Thoracic aorta (tissue), 2 donors: ENCODE data around the gene IGF2BP3. TPM values are rescaled to one million over a fixed set of nuclear protein-coding genes. Genes with fewer than 3 reads are reported as not detected.

Experiments
- ATAC-seq: fragments of 150-250 bp; one replicate; pipeline ENCODE4 v1.8.0; 2017; ENCODE audit warnings: low read depth; ENCODE audit not compliant: insufficient number of reproducible peaks, low FRiP score
- DNase-seq: peaks from one replicate; pipeline ENCODE4 v3.0.0-alpha.2; 2020; ENCODE audit warnings: low spot score
- H3K27ac ChIP-seq, 2 donors: fragments of 200-600 bp; sonication (generic); 1 replicate in 1 of 2; 2 replicates in 1 of 2; pipeline ENCODE4 v1.5.1; 2016; ENCODE audit warnings: mild to moderate bottlenecking in 2 of 2, moderate library complexity in 2 of 2
- H3K27me3 ChIP-seq: fragments of 200-600 bp; sonication (generic); replicated peaks from 2 replicates; pipeline ENCODE4 v1.6.0; 2016; ENCODE audit warnings: mild to moderate bottlenecking; ENCODE audit not compliant: insufficient read depth
- H3K36me3 ChIP-seq: fragments of 200-600 bp; sonication (generic); one replicate; pipeline ENCODE4 v1.5.1; 2016
- H3K4me1 ChIP-seq, 2 donors: fragments of 200-600 bp; sonication (generic); 1 replicate in 1 of 2; 2 replicates in 1 of 2; pipeline versions ENCODE4 v1.5.1 to v1.6.0; 2016; ENCODE audit warnings: low read depth in 2 of 2, mild to moderate bottlenecking in 1 of 2; ENCODE audit not compliant: control insufficient read depth in 1 of 2
- H3K4me3 ChIP-seq: fragments of 200-600 bp; sonication (generic); 2 replicates; pipeline ENCODE4 v1.5.1; 2016; ENCODE audit warnings: mild to moderate bottlenecking
- H3K9me3 ChIP-seq: fragments of 200-600 bp; sonication (generic); 2 replicates; pipeline ENCODE4 v1.5.1; 2016
- CTCF ChIP-seq: fragments of 200-600 bp; sonication (generic); IDR thresholded peaks from one replicate; pipeline ENCODE4 v1.5.1; 2019; ENCODE audit warnings: antibody characterized with exemption
- total RNA-seq, 2 donors: library from RNA; depleted of rRNA; stranded (reverse); fragments of >200 nt; gene quantifications; one replicate each; pipeline versions ENCODE4 v1.1.0 to v1.2.3, GENCODE V29; 2016

IGF2BP3 gene
- total RNA-seq, 2 donors from 2014 or later = 0.27 to 8.1 TPM

- no peaks in the 10 kb centered on the region for H3K4me1 ChIP-seq
- no peaks in the 10 kb centered on the region for H3K27me3 ChIP-seq
- H3K9me3 ChIP-seq = no peaks in the 10 kb centered on the region
- H3K36me3 ChIP-seq = no peaks in the 10 kb centered on the region
- no peak overlapping the region for H3K4me3 ChIP-seq
- TF ChIP-seq CTCF = no peak
- DNase-seq (no peak), ATAC-seq (no peak)
- H3K27ac ChIP-seq = no peak overlapping the region
These were observed 15.3 kb downstream of the IGF2BP3 start for GRCh38 chr7:23454881-23455526.

- H3K4me1 ChIP-seq = no peaks in the 10 kb centered on the region
- no peaks in the 10 kb centered on the region for H3K27me3 ChIP-seq
- no peak overlapping the region for H3K27ac ChIP-seq
- DNase-seq (no peak), ATAC-seq (no peak)
- no peaks in the 10 kb centered on the region for H3K36me3 ChIP-seq
- no peak overlapping the region for H3K4me3 ChIP-seq
- no peaks in the 10 kb centered on the region for H3K9me3 ChIP-seq
- no peak for TF ChIP-seq CTCF
These were observed 19.8 kb downstream of the IGF2BP3 start for GRCh38 chr7:23450518-23450917.

GRCh38 chr7:23449941-23450340 lies 20.4 kb downstream of the IGF2BP3 start:
- no peaks in the 10 kb centered on the region for H3K9me3 ChIP-seq
- ATAC-seq (no peak), DNase-seq (no peak)
- H3K4me3 ChIP-seq = no peak overlapping the region
- no peaks in the 10 kb centered on the region for H3K27me3 ChIP-seq
- TF ChIP-seq CTCF = no peak
- H3K4me1 ChIP-seq = no peaks in the 10 kb centered on the region
- H3K36me3 ChIP-seq = no peaks in the 10 kb centered on the region
- H3K27ac ChIP-seq = no peak overlapping the region

- no peak for ATAC-seq
These were observed 25.0 kb downstream of the IGF2BP3 start for GRCh38 chr7:23445326-23445725.

GRCh38 chr7:23443974-23444373 lies 26.3 kb downstream of the IGF2BP3 start:
- TF ChIP-seq CTCF = no peak
- Histone ChIP-seq H3K27ac (no peak overlapping the region), H3K4me3 (no peak overlapping the region), H3K4me1 (no peaks in the 10 kb centered on the region), H3K36me3 (no peaks in the 10 kb centered on the region), H3K27me3 (no peaks in the 10 kb centered on the region), H3K9me3 (no peaks in the 10 kb centered on the region)
- no peak for DNase-seq
- ATAC-seq = no peak

More at GRCh38 chr7:23445326-23445725, 25.0 kb downstream of the IGF2BP3 start:
- no peak overlapping the region for H3K27ac ChIP-seq
- no peaks in the 10 kb centered on the region for H3K9me3 ChIP-seq
- H3K4me3 ChIP-seq = no peak overlapping the region
- no peak for DNase-seq
- no peaks in the 10 kb centered on the region for H3K27me3 ChIP-seq
- no peaks in the 10 kb centered on the region for H3K4me1 ChIP-seq
- no peaks in the 10 kb centered on the region for H3K36me3 ChIP-seq
- TF ChIP-seq CTCF = no peak
